Kidney (tissue), 14 donors: Measurements from ENCODE around the gene DSCAM. TPM values are rescaled to one million over a fixed set of nuclear protein-coding genes. Genes with fewer than 3 reads are reported as not detected.

ENCODE experiments used
- DNase-seq, 5 donors: peaks; one replicate each; pipeline ENCODE4 v3.0.0-alpha.2; 2013 to 2020
- FAIRE-seq: peaks from 2 replicates; lab custom pipeline; 2012; peaks lifted over from hg19 to GRCh38; lab: Jason Lieb, UNC
- H3K27ac ChIP-seq, 2 donors: one replicate each; pipeline ENCODE4 v1.7.0; 2013; ENCODE audit warnings: low read depth in 2 of 2, low read length in 2 of 2, inconsistent platforms in 1 of 2
- H3K27me3 ChIP-seq: one replicate; pipeline ENCODE4 v1.7.1; 2013; ENCODE audit warnings: low read length, inconsistent platforms; ENCODE audit not compliant: control insufficient read depth, insufficient read depth
- H3K36me3 ChIP-seq, 3 donors: one replicate each; pipeline versions ENCODE4 v1.7.0 to v1.7.1; 2013; ENCODE audit warnings: low read length in 3 of 3, control low read depth in 1 of 3, inconsistent platforms in 1 of 3; ENCODE audit not compliant: insufficient read depth in 3 of 3, control insufficient read depth in 2 of 3
- H3K4me1 ChIP-seq, 3 donors: one replicate each; pipeline versions ENCODE4 v1.7.0 to v1.7.1; 2013; ENCODE audit warnings: low read length in 3 of 3, inconsistent platforms in 1 of 3, low read depth in 1 of 3; ENCODE audit not compliant: control insufficient read depth in 2 of 3, insufficient read depth in 2 of 3
- H3K4me3 ChIP-seq, 3 donors: one replicate each; pipeline versions ENCODE4 v1.7.0 to v1.8.1; 2013; ENCODE audit warnings: low read length in 3 of 3, control low read depth in 1 of 3, inconsistent platforms in 1 of 3
- H3K9ac ChIP-seq, 3 donors: one replicate each; pipeline versions ENCODE4 v1.7.0 to v1.7.1; 2013; ENCODE audit warnings: low read length in 3 of 3, control low read depth in 1 of 3, inconsistent platforms in 1 of 3
- H3K9me3 ChIP-seq, 3 donors: one replicate each; pipeline versions ENCODE4 v1.7.0 to v1.7.1; 2013; ENCODE audit warnings: low read length in 3 of 3, control low read depth in 1 of 3, inconsistent platforms in 1 of 3; ENCODE audit not compliant: control insufficient read depth in 2 of 3, insufficient read depth in 1 of 3
- intact Hi-C: fragments of 100-400 bp; cut with DNase I; formaldehyde crosslinking; loops from one replicate; pipeline ENCODE4 v1.11.1; 2022
- polyA plus RNA-seq: library from polyadenylated mRNA; stranded (reverse); fragments of 350-450 nt; fragmentation: Illumina TruSeq; extraction: RNeasy Lipid Tissue Mini Kit (QIAGEN cat#74804); gene quantifications from one replicate; pipeline ENCODE4 v1.2.3, GENCODE V29; 2014; ENCODE audit warnings: low read depth, low replicate concordance; ENCODE audit not compliant: insufficient read depth
- total RNA-seq: library from RNA; stranded (reverse); fragmentation: NEBNext Ultra II Directional; extraction: Animal tissue kit (Norgen Biotek cat#: 25700); gene quantifications from one replicate; pipeline ENCODE4 v1.2.1, GENCODE V29; 2021
- TF ChIP-seq, protein P1 (sequence below): IDR thresholded peaks from 3 replicates; pipeline ENCODE4 v1.5.1; 2012; ENCODE audit warnings: mild to moderate bottlenecking, moderate library complexity, borderline replicate concordance; ENCODE audit not compliant: insufficient read depth; ENCODE audit errors: extremely low read depth
- donor health status: control.
- donor health status: control.
- donor health status: control.
- donor health status: control.
- donor health status: control.
- donor health status: DM: yes; HTN: yes; CAD: no.
- donor health status: Normal renal cell carcinoma (clear cell type).

The DSCAM gene
- total and polyA plus RNA-seq, 2 donors from 2014 or later, result not detected

DNA sequence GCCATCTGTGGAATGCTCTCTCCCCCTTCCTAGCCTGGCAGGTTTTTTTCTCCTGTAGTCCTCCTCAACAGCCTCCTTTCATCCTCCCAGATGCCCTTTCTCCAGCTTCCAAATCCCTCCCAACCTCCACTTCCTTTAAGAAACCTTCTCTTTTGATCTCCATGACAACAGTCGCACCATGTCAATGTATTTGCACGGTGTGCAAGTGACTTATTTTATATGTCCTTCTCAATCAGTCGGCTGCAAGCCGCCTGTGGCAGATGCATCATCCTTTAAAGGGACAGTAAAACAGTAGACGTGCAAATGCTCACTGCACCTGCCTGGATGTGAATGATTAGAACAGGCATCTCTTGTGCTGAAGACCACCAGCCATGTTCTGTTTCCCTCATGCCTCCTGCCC, 694.5 kb downstream of the DSCAM start:
- FAIRE-seq, result no peak

DNA sequence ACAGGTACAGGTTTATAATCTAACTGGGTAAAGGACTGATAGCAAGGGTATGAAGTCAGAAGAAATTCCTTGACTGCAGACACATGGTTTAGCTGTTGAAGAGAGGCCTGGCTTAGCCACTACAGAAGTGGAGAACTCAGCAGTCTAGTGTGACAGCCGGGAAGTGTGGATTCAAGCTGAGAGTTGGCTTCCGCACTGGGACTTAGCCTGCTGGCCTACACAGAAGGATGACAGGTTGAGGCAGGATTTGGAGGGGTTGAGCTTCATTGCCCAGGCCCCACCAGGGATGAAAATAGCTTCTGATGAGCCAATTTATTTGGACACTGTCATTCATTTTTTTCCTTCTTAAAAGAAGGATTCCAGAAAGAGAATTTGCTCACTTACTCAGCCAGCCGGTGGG, 695.3 kb downstream of the DSCAM start:
- no peaks in the 10 kb centered on the region for H3K4me1 ChIP-seq
- no peak for DNase-seq
- H3K4me3 ChIP-seq, result no peak overlapping the region
- no peak for FAIRE-seq
- no peak overlapping the region for H3K9ac ChIP-seq
- no peaks in the 10 kb centered on the region for H3K9me3 ChIP-seq
- intact Hi-C loops, result no loop called here
- TF ChIP-seq, protein P1, sequence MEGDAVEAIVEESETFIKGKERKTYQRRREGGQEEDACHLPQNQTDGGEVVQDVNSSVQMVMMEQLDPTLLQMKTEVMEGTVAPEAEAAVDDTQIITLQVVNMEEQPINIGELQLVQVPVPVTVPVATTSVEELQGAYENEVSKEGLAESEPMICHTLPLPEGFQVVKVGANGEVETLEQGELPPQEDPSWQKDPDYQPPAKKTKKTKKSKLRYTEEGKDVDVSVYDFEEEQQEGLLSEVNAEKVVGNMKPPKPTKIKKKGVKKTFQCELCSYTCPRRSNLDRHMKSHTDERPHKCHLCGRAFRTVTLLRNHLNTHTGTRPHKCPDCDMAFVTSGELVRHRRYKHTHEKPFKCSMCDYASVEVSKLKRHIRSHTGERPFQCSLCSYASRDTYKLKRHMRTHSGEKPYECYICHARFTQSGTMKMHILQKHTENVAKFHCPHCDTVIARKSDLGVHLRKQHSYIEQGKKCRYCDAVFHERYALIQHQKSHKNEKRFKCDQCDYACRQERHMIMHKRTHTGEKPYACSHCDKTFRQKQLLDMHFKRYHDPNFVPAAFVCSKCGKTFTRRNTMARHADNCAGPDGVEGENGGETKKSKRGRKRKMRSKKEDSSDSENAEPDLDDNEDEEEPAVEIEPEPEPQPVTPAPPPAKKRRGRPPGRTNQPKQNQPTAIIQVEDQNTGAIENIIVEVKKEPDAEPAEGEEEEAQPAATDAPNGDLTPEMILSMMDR, result no peak
- no peaks in the 10 kb centered on the region for H3K36me3 ChIP-seq
- H3K27ac ChIP-seq, result no peak overlapping the region
- H3K27me3 ChIP-seq, result no peaks in the 10 kb centered on the region

More for the DNA sequence above, 694.5 kb downstream of the DSCAM start:
- Histone ChIP-seq H3K4me1 (no peaks in the 10 kb centered on the region), H3K27ac (no peak overlapping the region), H3K4me3 (no peak overlapping the region), H3K36me3 (no peaks in the 10 kb centered on the region), H3K9ac (no peak overlapping the region), H3K9me3 (no peaks in the 10 kb centered on the region), H3K27me3 (no peaks in the 10 kb centered on the region)
- intact Hi-C loops, result no loop called here
- TF ChIP-seq, protein P1, result no peak
- no peak for DNase-seq

DNA sequence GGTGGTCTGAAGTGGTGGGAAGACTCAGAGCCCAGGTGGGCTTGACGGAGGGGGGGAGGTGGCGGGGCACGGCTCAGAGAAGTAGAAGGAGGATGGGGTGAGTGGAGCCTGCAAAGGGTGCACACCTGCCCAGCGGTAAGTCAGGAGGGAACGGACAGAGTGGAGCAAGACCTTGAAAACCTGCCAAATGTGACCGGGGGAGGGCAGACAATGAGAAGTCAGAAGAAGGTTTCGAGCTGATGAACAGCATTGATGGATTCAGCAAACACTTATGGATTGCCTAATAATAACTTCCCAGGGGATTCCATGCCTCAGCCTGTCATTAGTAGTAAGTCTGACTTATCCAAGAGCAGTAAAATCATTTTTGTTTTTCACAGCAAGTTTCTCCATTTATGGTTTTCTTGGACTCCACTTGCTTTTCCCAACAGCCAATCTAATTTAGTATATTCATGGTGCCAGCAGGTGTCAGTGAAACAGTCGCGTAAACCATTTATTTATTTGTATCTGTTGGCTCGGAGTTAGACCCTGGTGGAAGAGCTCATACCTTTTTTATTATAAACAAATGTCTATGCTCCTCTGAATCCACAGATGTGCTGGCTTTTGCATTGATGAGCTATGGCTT, 700.6 kb downstream of the DSCAM start:
- Histone ChIP-seq H3K4me1 (no peaks in the 10 kb centered on the region), H3K36me3 (no peaks in the 10 kb centered on the region), H3K9ac (no peak overlapping the region), H3K27ac (no peak overlapping the region), H3K27me3 (no peaks in the 10 kb centered on the region), H3K4me3 (no peak overlapping the region), H3K9me3 (no peaks in the 10 kb centered on the region)
- TF ChIP-seq, protein P1, result no peak
- no peak for DNase-seq
- intact Hi-C loops, result loop anchor here (10.0 kb wide), 1 partner anchor 238 kb away; no protein-coding TSS in a partner anchor
- no peak for FAIRE-seq
